Measurements from ENCODE around the gene FNDC5.

FNDC5 gene

DNA sequence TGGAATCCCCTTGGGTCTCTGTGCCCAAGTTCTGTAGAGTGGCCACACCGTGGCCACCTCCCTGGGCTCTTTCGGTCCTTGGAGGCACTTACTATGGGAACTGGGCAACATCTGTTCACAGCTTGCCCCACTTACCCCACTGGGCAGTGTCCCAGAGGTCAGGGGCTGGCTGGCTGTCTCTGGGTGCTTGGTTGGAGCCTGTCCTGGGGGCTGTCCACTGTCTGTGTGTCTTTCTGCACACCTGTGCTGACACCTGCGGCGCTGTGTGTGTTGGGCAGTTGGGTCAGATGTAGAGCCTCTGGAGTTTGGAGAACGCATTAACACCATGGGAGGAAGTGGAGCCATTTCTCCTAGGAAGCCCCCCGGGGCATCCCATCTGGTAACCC, 31.8 kb upstream of the FNDC5 start:
- peaks cover 5% of the 10 kb centered on the region for H3K27me3 ChIP-seq (ENCODE audit: insufficient read depth, low read length, poor library complexity)
- no peak for DNase-seq
- H3K4me1 ChIP-seq (ENCODE audit: control insufficient read depth, low read depth, low read length): no peaks in the 10 kb centered on the region
- H3K4ac ChIP-seq (ENCODE audit: low read depth, low read length): no peak overlapping the region
- H3K27ac ChIP-seq (ENCODE audit: low read depth, low read length): no peak overlapping the region
- H3K79me1 ChIP-seq (ENCODE audit: low read length): no peaks in the 10 kb centered on the region
- H3K4me2 ChIP-seq (ENCODE audit: low read length): no peak overlapping the region
- no peak overlapping the region for H4K5ac ChIP-seq (ENCODE audit: low read length)
- no CpG with 5 or more reads among the region's 6 CpGs for WGBS (ENCODE audit: extremely low coverage, insufficient coverage, low lambda C conversion rate)
- no peaks in the 10 kb centered on the region for H3K79me2 ChIP-seq (ENCODE audit: control insufficient read depth, insufficient read depth, low read length)
- no peak overlapping the region for H3K4me3 ChIP-seq (ENCODE audit: low read length)
- H2AK5ac ChIP-seq (ENCODE audit: low read length): no peak overlapping the region
- no peak overlapping the region for H3K23ac ChIP-seq (ENCODE audit: low read length)
- no peak overlapping the region for H2BK15ac ChIP-seq (replicated peaks; ENCODE audit: low read depth)
- no peak overlapping the region for H2BK120ac ChIP-seq (ENCODE audit: low read depth, low read length)
- no peak overlapping the region for H2BK5ac ChIP-seq (ENCODE audit: low read length)
- H3K36me3 ChIP-seq (ENCODE audit: control insufficient read depth, insufficient read depth, low read length): no peaks in the 10 kb centered on the region
- no peak overlapping the region for H3K56ac ChIP-seq (ENCODE audit: low read length)
- no peak overlapping the region for H4K8ac ChIP-seq (ENCODE audit: low read depth, low read length)
- no peak overlapping the region for H3K18ac ChIP-seq (ENCODE audit: low read length)
- H3K9ac ChIP-seq (ENCODE audit: low read length): no peak overlapping the region

GRCh38 chr1:32901823-32902534, 31.3 kb upstream of the FNDC5 start:
- Histone ChIP-seq H4K8ac (ENCODE audit: low read depth, low read length) (no peak overlapping the region), H3K4me1 (ENCODE audit: control insufficient read depth, low read depth, low read length) (no peaks in the 10 kb centered on the region), H2BK15ac (replicated peaks; ENCODE audit: low read depth) (no peak overlapping the region), H3K4me2 (ENCODE audit: low read length) (peak overlapping the region; percentile 59), H3K79me2 (ENCODE audit: control insufficient read depth, insufficient read depth, low read length) (no peaks in the 10 kb centered on the region), H3K4ac (ENCODE audit: low read depth, low read length) (no peak overlapping the region), H3K27me3 (ENCODE audit: insufficient read depth, low read length, poor library complexity) (peaks cover 5% of the 10 kb centered on the region), H3K23ac (ENCODE audit: low read length) (no peak overlapping the region), H3K56ac (ENCODE audit: low read length) (peak overlapping the region; percentile 76), H4K5ac (ENCODE audit: low read length) (no peak overlapping the region), H3K36me3 (ENCODE audit: control insufficient read depth, insufficient read depth, low read length) (no peaks in the 10 kb centered on the region), H2BK120ac (ENCODE audit: low read depth, low read length) (no peak overlapping the region), H2AK5ac (ENCODE audit: low read length) (no peak overlapping the region), H3K79me1 (ENCODE audit: low read length) (no peaks in the 10 kb centered on the region), H3K18ac (ENCODE audit: low read length) (no peak overlapping the region), H3K27ac (ENCODE audit: low read depth, low read length) (no peak overlapping the region), H3K4me3 (ENCODE audit: low read length) (peak overlapping the region; percentile 22), H2BK5ac (ENCODE audit: low read length) (no peak overlapping the region), H3K9ac (ENCODE audit: low read length) (peak overlapping the region; percentile 53)
- WGBS (ENCODE audit: extremely low coverage, insufficient coverage, low lambda C conversion rate): no CpG with 5 or more reads among the region's 24 CpGs
- no peak for DNase-seq

GRCh38 chr1:32900956-32901822, 30.5 kb upstream of the FNDC5 start, which contains the start of gene TMEM54:
Gene TMEM54, minus strand, starts transcription at chr1:32901389. Its CDS starts 151 bp downstream, at chr1:32901238.
- peak within 1 kb of the TSS; percentile 10 for H3K18ac ChIP-seq (ENCODE audit: low read length)
- H3K9ac ChIP-seq (ENCODE audit: low read length): peak within 1 kb of the TSS; percentile 53
- no peaks in the 10 kb centered on the region for H3K4me1 ChIP-seq (ENCODE audit: control insufficient read depth, low read depth, low read length)
- no peak within 1 kb of the TSS for H2AK5ac ChIP-seq (ENCODE audit: low read length)
- H2BK5ac ChIP-seq (ENCODE audit: low read length): no peak within 1 kb of the TSS
- H2BK15ac ChIP-seq (replicated peaks; ENCODE audit: low read depth): no peak within 1 kb of the TSS
- no peak within 1 kb of the TSS for H3K27ac ChIP-seq (ENCODE audit: low read depth, low read length)
- DNase-seq: no peak
- no peak within 1 kb of the TSS for H4K5ac ChIP-seq (ENCODE audit: low read length)
- H2BK120ac ChIP-seq (ENCODE audit: low read depth, low read length): no peak within 1 kb of the TSS
- no peaks in the 10 kb centered on the region for H3K79me1 ChIP-seq (ENCODE audit: low read length)
- peak within 1 kb of the TSS; percentile 37 for H3K4ac ChIP-seq (ENCODE audit: low read depth, low read length)
- H3K79me2 ChIP-seq (ENCODE audit: control insufficient read depth, insufficient read depth, low read length): no peaks in the 10 kb centered on the region
- no peak within 1 kb of the TSS for H3K23ac ChIP-seq (ENCODE audit: low read length)
- H3K4me3 ChIP-seq (ENCODE audit: low read length): peak within 1 kb of the TSS; percentile 22
- H3K27me3 ChIP-seq (ENCODE audit: insufficient read depth, low read length, poor library complexity): peaks cover 5% of the 10 kb centered on the region
- no CpG with 5 or more reads among the region's 92 CpGs for WGBS (ENCODE audit: extremely low coverage, insufficient coverage, low lambda C conversion rate)
- H3K4me2 ChIP-seq (ENCODE audit: low read length): peak within 1 kb of the TSS; percentile 74
- H4K8ac ChIP-seq (ENCODE audit: low read depth, low read length): no peak within 1 kb of the TSS
- peak within 1 kb of the TSS; percentile 76 for H3K56ac ChIP-seq (ENCODE audit: low read length)
- H3K36me3 ChIP-seq (ENCODE audit: control insufficient read depth, insufficient read depth, low read length): no peaks in the 10 kb centered on the region

DNA sequence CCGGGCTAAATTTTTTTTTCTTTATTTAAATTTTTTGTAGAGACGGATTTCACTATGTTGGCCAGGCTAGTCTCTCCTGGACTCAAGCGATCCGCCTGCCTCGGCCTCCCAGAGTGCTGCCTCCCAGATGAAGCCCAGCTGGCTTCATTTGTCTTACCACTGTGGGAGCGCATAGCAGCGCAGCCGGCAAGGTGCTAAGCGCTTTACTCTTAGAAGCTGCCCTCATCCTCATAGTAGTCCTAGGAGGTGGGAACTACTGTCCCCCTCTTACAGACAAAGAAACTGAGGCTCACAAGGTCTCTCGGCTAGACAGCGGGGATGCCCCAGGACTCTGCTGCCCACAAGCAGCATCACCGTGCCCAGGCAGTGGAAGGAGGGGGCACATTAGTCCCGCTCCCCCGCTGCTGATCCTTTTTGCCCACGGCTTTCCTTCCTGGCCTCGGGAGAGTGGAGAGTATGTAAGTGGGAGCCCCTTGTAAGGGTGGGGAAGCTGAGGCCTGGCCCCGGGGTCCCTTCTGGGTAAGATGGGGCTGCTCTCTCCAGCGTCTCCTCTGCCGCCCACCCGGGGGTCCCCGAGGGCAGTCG, 29.8 kb upstream of the FNDC5 start:
- no peaks in the 10 kb centered on the region for H3K79me1 ChIP-seq (ENCODE audit: low read length)
- peaks cover 5% of the 10 kb centered on the region for H3K27me3 ChIP-seq (ENCODE audit: insufficient read depth, low read length, poor library complexity)
- no peak overlapping the region for H3K18ac ChIP-seq (ENCODE audit: low read length)
- H3K4ac ChIP-seq (ENCODE audit: low read depth, low read length): no peak overlapping the region
- H3K9ac ChIP-seq (ENCODE audit: low read length): peak overlapping the region; percentile 48
- no peak overlapping the region for H4K8ac ChIP-seq (ENCODE audit: low read depth, low read length)
- H3K4me3 ChIP-seq (ENCODE audit: low read length): no peak overlapping the region
- peak overlapping the region; percentile 74 for H3K4me2 ChIP-seq (ENCODE audit: low read length)
- H3K4me1 ChIP-seq (ENCODE audit: control insufficient read depth, low read depth, low read length): no peaks in the 10 kb centered on the region
- peak overlapping the region; percentile 76 for H3K56ac ChIP-seq (ENCODE audit: low read length)
- H3K79me2 ChIP-seq (ENCODE audit: control insufficient read depth, insufficient read depth, low read length): no peaks in the 10 kb centered on the region
- H2BK120ac ChIP-seq (ENCODE audit: low read depth, low read length): no peak overlapping the region
- H3K27ac ChIP-seq (ENCODE audit: low read depth, low read length): no peak overlapping the region
- H2BK15ac ChIP-seq (replicated peaks; ENCODE audit: low read depth): no peak overlapping the region
- H4K5ac ChIP-seq (ENCODE audit: low read length): no peak overlapping the region
- H2BK5ac ChIP-seq (ENCODE audit: low read length): no peak overlapping the region
- no peak overlapping the region for H2AK5ac ChIP-seq (ENCODE audit: low read length)
- WGBS (ENCODE audit: extremely low coverage, insufficient coverage, low lambda C conversion rate): no CpG with 5 or more reads among the region's 22 CpGs
- H3K23ac ChIP-seq (ENCODE audit: low read length): no peak overlapping the region
- DNase-seq: no peak
- no peaks in the 10 kb centered on the region for H3K36me3 ChIP-seq (ENCODE audit: control insufficient read depth, insufficient read depth, low read length)

- Histone ChIP-seq H3K4me2 (ENCODE audit: low read length) (no peak overlapping the region), H3K23ac (ENCODE audit: low read length) (no peak overlapping the region), H3K27me3 (ENCODE audit: insufficient read depth, low read length, poor library complexity) (peaks cover 5% of the 10 kb centered on the region), H3K4me1 (ENCODE audit: control insufficient read depth, low read depth, low read length) (no peaks in the 10 kb centered on the region), H3K56ac (ENCODE audit: low read length) (no peak overlapping the region), H4K5ac (ENCODE audit: low read length) (no peak overlapping the region), H3K18ac (ENCODE audit: low read length) (no peak overlapping the region), H2BK15ac (replicated peaks; ENCODE audit: low read depth) (no peak overlapping the region), H2BK120ac (ENCODE audit: low read depth, low read length) (no peak overlapping the region), H3K4me3 (ENCODE audit: low read length) (no peak overlapping the region), H3K79me1 (ENCODE audit: low read length) (no peaks in the 10 kb centered on the region), H3K36me3 (ENCODE audit: control insufficient read depth, insufficient read depth, low read length) (no peaks in the 10 kb centered on the region), H2BK5ac (ENCODE audit: low read length) (no peak overlapping the region), H3K9ac (ENCODE audit: low read length) (no peak overlapping the region), H3K4ac (ENCODE audit: low read depth, low read length) (no peak overlapping the region), H3K79me2 (ENCODE audit: control insufficient read depth, insufficient read depth, low read length) (no peaks in the 10 kb centered on the region), H3K27ac (ENCODE audit: low read depth, low read length) (no peak overlapping the region), H2AK5ac (ENCODE audit: low read length) (no peak overlapping the region), H4K8ac (ENCODE audit: low read depth, low read length) (no peak overlapping the region)
- no peak for DNase-seq
- no CpG with 5 or more reads among the region's 7 CpGs for WGBS (ENCODE audit: extremely low coverage, insufficient coverage, low lambda C conversion rate)
These were observed 29.0 kb upstream of the FNDC5 start for GRCh38 chr1:32899586-32900296.

All from mesendoderm (in vitro differentiated cells).